GM19455 (cell line): ENCODE measurements around the gene RHBDD1.
"Not testable (repeated sequence)": the region's sequence is repeated elsewhere in the genome, so short reads cannot be mapped to it uniquely, and the experiment has no call there.

Source experiments
- ATAC-seq: cut with Tn5 transposase; IDR thresholded peaks from one replicate; pipeline ENCODE4 v1.9.1; 2021; ENCODE audit not compliant: unreplicated experiment

The RHBDD1 gene

DNA sequence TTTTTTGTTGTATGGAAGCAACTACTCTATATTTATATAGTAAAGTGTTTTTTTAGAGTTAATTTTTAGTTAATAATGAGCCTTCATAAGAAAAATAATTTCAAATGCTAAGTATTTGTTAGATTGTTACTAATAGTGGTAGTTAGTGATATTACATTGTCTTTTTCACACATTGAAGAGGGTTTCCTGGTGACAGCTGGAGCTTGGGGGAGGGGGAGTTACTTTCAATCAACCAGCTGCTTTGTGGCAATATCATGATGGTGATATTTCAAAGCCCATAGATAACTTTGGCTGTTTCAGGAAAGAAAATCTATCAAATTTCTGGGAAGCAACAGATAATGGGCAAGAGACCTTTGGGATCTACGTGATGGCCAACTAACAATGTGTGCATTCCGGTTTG, 4.1 kb downstream of the RHBDD1 start:
- ATAC-seq: no peak

DNA sequence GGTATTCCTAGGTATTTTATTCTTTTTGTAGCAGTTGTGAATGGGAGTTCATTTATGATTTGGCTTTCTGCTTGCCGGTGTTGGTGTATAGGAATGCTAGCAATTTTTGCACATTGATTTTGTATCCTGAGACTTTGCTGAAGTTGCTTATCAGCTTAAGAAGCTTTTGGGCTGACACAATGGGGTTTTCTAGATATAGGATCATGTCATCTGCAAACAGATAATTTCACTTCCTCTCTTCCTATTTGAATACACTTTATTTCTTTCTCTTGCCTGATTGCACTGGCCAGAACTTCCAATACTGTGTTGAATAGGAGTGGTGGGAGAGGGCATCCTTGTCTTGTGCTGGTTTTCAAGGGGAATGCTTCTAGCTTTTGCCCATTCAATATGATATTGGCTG, 7.1 kb downstream of the RHBDD1 start:
- ATAC-seq: not testable (repeated sequence)

DNA sequence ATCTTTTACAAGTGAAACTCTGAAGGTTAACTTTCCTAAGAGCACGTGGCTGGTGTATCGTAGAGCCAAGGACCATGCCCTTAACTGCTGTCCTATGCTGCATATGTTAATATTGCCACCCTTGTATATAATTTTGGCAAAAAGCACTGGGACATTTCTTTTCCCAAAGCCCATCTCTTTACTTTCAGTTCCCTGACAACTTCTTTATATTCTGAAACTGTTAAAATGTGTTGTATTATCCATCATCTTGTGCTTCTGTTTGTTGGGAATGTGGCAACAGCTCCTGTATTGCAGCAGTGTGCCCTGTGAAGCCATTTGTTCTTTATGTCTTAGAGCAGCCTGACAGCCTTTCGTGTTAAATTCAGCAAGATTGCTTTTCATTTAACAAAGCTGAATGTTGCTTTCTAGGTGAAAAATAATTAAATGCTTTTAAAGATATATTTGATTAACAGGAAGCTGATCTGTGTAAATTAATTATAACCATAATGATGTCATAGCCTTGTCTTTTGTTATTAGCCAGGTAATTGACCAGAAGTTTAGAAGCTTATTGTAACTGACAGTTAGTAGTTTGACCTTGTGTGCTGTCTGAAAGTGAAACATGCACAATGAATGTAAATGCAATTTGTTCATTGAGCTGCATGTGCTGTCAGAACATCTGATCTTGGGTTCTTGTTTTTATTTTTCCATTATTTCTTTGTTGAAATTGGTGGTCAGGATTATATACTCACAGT, 9.7 kb downstream of the RHBDD1 start:
- no peak for ATAC-seq

DNA sequence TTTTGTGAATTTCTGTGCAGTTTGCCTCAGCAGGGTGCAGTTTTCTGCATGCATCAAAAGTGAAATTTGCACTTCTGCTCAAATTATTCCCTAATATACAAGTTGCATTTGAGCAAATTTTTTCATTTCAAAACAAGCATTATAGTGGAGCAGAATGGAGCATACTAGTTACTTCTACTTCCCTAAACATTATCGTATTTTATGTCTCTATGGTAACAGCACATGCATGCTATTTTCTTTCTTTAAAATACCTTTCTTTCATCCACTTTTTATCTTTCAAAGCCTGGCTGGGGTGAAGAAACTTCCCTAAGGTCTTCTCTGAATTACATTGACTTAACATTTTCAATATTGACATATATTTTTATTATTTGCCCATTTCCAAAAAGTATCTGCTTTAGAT, 11.2 kb downstream of the RHBDD1 start:
- ATAC-seq: no peak

DNA sequence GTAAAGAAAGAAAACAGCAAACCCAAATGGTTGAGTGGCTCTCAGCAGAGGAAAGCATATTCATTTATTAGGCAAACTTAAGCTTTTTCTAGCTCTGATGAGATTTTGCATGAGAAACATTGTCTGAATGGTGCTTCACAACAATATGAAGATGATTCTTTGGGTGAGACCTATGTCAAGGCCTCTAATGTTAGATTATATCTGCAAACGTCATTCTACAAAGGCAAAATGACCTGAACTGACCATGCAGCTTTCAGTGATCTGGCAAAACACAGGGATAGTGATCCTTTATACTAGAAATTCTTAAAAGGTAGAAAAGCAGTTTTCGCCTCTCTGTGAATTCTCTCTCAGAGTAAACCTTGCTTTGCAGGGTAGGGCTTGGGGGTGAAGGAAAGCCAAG, 11.7 kb downstream of the RHBDD1 start:
- ATAC-seq: no peak

DNA sequence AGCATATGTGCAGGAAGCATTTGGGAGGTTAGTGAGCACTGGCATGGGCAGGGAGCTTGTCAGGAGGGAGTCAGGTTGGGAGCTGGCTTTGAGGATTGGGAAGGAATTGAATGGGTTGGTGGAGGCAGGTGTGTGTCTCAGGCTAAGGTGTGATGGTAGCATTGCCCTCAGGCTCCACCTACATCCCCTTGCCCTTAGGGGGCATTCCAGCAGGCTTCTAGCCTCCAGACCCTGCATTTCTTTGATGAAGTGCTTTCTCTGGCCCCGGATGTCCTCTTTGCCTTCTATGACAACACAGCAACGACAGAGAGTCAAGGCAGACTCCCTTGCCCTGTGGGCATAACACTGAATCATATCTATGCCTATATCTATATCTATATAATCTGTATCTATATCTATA, 13.5 kb downstream of the RHBDD1 start:
- ATAC-seq: no peak

DNA sequence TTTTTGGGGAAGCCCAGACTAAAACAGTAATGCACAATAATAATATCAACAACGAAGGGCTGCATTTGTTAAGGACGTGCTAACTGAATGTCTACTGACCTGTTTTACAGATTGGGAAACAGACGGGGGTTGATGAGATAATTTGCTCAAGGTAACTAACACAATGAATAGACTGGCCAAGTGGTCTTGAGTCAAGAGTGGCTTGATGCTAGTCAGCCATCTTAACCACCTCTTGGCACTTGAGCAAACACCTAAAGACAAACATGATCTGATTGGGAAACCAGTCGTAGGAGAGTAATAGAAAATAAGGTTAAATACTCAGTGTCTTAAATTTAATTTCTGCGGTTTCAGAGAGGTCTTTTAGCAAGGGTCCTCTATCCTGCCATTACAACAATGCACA, 14.2 kb downstream of the RHBDD1 start:
- no peak for ATAC-seq

DNA sequence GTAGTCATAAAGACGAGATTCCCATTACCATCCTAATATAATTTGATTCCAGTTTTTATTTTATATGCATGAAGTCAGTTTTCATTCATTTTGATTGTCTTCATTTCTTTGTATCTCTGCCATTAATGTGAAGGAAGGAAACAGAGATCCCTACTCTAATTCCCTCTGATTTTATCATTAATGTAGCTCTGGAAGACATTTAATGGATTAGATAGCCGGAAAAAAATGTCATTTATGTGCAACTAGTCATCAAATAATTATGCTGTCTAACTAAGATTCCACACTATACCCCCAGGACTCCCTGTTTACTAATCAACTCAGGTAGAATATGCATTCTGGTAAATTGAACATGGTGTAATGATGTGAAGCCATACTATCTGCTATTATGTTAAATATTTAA, 19.9 kb downstream of the RHBDD1 start:
- ATAC-seq: no peak

DNA sequence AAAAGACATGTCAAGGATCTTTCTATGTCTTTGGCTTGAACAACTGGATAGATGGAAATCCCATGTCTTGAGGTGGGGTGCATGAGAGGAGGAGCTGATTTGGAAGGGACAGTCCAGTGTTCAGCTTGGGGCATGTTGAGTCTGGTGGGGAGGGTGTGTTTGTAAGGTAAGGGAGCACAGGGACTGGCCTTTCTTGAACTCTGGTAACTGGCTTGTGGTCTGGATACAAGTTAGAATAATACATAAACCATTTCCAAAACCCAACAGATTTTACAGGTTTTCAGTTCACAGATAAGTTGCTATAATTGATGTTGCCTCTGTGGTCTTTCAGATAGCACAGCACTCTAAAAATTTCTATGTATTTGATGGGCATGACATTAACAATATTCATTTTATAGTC, 24.2 kb downstream of the RHBDD1 start:
- ATAC-seq: no peak

DNA sequence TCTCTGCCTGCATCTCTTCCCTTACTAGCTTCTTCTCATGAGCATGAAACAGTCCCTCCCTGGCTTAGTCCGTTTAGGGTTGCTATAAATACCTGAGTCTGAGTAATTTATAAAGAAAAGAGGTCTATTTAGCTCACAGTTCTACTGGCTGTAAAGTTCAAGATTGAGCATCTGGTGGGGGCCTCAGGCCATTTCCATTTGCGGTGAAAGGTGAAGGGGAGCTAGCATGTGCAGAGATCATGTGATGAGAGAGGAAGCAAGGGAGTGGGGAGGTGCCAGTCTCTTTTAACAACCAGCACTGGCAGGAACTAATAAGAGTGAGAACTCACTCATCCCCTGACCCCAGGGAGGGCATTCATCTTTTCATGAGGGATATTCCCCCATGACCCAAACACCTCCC, 26.8 kb downstream of the RHBDD1 start:
- peak; percentile 81 for ATAC-seq

DNA sequence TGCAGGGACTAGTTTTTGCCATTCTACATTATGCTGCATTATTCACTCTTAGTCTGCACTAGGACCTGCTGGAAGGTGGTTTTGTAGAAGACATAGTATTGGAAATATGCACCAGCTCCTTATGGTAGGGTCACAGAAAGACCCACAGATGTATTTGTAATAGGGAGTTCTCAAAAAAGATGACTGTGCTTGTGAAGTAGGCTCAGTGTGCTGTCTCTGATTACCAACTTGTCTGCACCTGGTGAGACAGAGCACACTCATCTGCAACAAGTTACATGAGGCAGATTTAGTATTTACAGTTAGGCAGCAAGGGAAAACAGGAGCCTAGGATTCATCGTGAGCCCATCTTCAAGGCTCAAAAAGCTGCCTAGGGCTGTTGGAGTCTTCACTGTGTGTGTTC, 29.4 kb downstream of the RHBDD1 start:
- ATAC-seq: no peak

DNA sequence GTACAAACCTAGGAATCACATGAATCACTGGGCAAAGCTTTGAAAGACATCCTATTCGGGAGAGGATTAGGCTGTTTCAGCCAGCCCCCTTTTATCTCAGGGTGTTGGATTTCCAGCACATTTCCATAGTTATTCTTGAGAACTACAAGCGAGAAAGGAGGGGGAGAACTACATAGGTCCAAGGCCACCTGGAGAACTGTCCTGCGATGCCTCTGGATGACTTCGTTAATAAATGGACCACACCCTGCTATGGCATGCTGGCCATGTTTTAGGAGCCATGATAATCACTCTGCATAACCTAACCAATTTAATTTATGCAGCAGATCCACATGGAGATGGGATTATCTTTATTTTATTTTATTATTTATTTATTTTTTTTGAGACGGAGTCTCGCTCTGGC, 29.9 kb downstream of the RHBDD1 start:
- ATAC-seq: no peak

DNA sequence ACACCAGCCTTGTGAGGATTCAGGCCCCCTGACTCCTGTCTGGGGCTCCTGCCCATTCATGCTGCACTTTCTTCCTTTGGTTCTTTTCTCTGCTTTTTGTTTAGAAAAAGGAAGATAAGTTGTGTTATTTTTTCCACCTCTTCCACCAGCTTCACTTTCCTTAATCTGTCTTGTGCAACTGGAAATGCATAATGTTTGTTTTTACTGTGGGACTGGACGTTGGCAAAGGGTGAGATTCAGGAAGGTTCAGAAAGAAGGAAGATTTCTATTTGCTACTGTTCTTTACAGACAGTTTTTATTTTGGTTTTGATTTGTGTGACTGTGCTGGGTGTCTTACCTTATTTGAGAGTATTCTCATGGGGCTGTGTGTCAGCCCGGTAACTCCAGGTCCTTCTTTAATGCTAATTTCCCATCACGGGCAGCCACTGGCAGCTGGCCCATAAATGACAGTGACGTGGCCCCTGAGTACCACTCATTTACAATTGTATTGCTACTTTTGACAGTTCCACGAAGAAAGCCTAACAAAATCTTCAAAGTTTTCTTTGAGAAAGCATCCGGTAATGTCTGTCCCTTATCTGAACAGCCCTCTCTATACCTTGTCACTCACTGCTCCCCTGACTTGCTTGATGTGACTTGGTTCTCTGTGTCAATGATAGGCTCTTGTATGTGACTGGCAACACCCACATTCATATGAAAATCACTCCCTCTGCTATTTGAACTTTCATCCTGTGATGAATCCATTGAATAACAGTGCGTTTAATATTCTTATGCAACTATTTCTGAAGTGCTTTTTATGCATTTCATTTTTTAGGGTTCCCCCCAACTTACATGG, 32.7 kb downstream of the RHBDD1 start:
- ATAC-seq: no peak

DNA sequence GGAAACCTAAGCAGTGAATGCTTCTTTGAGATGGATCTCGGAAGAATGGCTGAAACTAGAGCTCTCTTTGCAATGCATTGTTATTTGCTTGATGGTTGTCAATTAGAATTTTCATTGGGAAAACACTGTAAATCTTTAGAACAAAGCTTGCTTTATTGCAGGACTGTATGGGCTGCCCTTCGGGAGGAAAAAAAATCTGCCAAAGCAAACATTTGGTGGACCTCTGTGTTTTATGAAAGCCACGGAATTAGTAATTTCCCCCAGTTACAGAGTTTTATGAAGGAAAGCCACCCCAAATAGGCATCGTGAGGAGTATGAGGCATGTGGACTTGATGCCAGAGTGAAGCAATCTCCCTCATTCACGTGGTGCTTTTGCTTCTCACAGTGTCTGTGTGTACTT, 33.5 kb downstream of the RHBDD1 start:
- no peak for ATAC-seq

DNA sequence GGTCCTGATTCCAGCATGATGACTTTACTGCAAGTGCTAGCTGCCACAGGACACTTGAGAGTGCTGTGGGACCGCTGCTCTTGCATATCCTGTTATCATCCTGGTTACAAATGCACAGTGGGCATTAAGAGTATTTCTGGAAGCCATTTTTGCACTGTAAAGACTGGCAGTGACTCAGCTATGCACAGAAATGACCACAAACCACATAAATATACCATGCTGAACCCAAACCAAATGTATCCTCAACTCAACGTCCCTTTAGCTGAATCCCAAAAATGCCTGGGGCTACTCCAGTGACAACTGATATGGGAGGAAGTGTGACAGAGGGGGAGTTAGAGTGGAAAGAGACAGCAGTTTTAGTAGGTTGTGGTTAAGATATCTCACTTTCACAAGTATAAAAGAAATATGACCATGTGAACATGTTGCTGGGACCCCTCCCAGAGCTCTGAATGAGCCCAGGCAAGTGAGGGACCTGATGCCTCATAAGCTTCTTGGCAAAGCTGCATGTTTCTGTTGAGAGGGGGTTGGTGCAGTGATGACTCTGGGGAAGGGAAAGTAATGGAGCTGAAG, 37.3 kb downstream of the RHBDD1 start:
- ATAC-seq: peak; percentile 60

DNA sequence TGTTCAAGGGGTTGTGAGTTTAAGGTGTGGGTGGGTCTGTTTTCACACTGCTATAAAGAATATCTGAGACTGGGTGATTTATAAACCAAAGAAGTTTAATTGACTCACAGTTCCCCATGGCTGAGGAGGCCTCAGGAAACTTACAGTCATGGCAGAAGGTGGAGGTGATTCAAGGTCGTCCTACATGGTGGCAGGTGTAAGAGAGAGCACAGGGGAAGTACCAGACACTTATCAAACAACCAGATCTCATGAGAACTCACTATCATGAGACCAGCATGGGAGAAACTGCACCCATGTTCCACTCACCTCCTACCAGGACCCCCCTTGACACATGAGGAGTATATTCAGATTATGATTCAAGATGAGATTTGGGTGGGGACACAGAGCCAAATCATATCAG, 38.0 kb downstream of the RHBDD1 start:
- ATAC-seq: no peak

DNA sequence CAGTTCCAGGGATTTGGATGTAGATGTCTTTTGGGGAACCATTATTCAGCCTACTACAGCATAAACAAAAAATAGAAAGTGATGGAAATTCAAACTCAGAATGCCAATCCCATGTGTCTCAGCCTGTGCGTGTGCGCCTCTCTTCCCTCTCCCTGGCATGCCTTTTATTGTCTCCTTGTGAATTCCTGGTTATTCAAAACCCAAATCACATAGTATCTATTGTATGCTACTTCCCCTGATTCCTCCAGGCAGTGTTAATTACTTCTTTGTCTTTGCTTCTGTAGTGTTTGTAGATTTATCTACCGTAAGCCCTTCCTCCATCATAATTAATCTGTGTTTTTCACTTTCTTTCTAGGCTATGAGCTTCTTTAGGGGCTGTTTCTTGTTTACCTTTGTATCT, 38.9 kb downstream of the RHBDD1 start:
- ATAC-seq: no peak

DNA sequence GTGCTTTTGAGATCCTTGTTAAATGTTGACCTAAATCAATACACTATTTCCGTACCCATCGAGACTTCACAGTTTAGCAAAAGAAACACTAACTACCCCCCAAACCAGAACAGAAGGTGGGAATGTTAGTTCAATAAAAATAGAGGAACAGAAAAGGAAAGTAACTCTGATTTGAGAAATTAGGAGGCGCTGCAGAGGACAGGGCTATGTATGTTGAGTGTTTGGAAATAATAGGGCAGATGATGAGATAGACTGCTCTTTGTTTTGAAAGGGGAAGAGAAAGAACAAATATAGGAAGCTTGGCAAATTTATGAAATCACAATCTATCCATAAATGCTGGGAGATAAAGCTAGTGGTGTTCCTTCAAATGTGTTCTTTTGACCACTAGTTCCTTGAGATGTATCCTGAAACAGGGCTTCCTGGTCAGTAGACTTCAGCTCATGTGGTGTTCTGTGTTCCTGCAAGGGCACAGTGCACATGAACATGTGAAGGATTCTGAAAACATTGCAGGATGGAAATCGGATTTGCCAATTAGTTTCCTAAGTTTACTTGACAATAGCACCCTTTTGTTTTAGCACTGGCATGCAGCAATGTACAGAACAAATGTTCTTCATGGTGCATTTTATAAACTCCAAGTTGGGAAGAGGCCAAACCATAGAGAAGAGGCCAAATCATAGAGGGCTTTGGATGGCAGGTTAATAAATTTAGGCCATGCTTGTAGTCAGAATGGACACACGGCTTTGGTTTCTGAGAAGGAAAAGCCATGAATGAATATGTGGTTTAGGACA, 39.8 kb downstream of the RHBDD1 start:
- no peak for ATAC-seq

DNA sequence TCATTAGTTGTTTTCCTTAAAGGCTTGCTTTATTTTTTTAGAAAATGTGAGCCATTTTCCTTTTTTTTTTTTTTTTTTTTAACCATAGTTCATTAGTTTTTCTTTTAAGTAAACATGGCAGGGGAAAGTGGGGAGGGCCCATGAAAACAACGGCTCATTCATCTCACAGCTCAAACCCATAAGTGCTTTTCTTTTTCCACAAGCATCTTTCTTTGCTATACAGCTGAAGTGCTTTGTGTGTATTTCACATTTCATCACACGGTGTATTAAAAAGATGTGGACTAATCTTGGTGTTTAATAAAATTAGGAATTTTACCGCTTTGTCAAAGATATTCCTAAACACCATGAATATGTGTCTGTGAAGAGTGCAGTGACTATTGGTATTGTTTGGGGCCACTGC, 41.6 kb downstream of the RHBDD1 start:
- ATAC-seq: no peak

DNA sequence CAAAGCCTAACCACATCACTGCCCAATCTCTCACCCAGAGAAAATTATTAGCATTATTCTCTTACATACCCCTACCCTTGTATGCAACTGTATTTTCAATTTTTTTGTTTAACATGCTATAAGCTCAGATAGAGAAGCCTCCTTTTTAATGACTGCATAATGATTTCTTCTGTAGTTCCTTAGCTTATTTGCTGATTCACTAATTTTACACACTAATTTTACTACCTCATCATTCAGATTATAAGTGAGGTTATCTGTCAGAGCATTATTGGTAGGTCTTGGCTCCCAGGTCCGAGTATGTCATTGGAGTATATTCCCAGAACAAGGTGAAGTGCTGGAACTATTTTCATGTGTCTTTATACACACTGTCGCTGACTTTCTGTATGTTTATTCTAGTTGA, 45.4 kb downstream of the RHBDD1 start:
- no peak for ATAC-seq

DNA sequence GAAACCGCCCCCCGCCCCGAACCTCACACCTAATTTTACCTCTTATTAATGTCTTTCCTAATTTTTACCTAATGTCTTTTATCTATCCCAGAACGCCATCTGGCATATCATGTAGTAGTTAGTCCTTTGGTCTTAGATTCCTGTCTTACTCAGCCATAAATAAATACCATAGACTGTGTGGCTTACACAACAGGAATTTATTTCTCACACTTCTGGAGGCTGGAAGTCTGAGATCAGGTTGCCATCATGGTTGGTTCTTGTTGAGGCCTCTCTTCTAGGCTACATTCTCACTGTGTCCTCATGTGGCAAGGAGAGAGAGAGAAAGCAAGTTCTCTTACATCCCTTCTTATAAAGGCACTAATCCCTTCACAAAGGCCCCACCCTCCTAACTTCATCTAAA, 46.8 kb downstream of the RHBDD1 start:
- ATAC-seq: no peak
